Left lung (tissue), 10 donors: ENCODE data around the gene CAVIN1. TPM values are rescaled to one million over a fixed set of nuclear protein-coding genes. Genes with fewer than 3 reads are reported as not detected.
"Not testable (repeated sequence)": the region's sequence is repeated elsewhere in the genome, so short reads cannot be mapped to it uniquely, and the experiment has no call there.

Experiments
- ATAC-seq: fragments of 200-7000 bp; cut with Tn5 transposase; one replicate; pipeline ENCODE4 v1.9.1; 2020; ENCODE audit warnings: moderate library complexity
- DNase-seq, 4 donors: peaks; one replicate each; pipeline ENCODE4 v3.0.0-alpha.2; 2013 to 2020
- H3K27ac ChIP-seq, 2 donors: fragments of 200-600 bp; sonication (generic) in 1 of 2; one replicate each; pipeline versions ENCODE4 v1.5.0 to v1.8.0; 2020 to 2021
- H3K27me3 ChIP-seq, 2 donors: fragments of 200-600 bp; sonication (generic) in 1 of 2; one replicate each; pipeline versions ENCODE4 v1.5.0 to v1.8.0; 2020 to 2021
- H3K36me3 ChIP-seq, 2 donors: fragments of 200-600 bp; sonication (generic) in 1 of 2; one replicate each; pipeline versions ENCODE4 v1.5.0 to v1.8.0; 2020 to 2021
- H3K4me1 ChIP-seq, 2 donors: fragments of 200-600 bp; one replicate each; pipeline ENCODE4 v1.8.0; 2021
- H3K4me3 ChIP-seq, 2 donors: fragments of 200-600 bp; sonication (generic) in 1 of 2; one replicate each; pipeline versions ENCODE4 v1.5.0 to v1.8.0; 2020 to 2021; ENCODE audit warnings: mild to moderate bottlenecking in 1 of 2
- H3K9me3 ChIP-seq, 2 donors: fragments of 200-600 bp; sonication (generic) in 1 of 2; one replicate each; pipeline versions ENCODE4 v1.5.0 to v1.8.0; 2020 to 2021
- CTCF ChIP-seq, 2 donors: fragments of 200-600 bp; sonication (generic) in 1 of 2; IDR thresholded peaks; one replicate each; pipeline versions ENCODE4 v1.5.0 to v1.8.0; 2021; ENCODE audit warnings: antibody characterized with exemption in 2 of 2
- intact Hi-C, 2 donors: fragments of 100-400 bp; cut with DNase I; formaldehyde crosslinking; loops; one replicate each; pipeline versions ENCODE4 v1.11.2 to v1.14.2; 2022
- polyA plus RNA-seq, 6 donors: library from polyadenylated mRNA; unstranded; fragments of 120-200 nt; gene quantifications; one replicate each; pipeline ENCODE4 v1.2.1, GENCODE V29; 2013; ENCODE audit not compliant: insufficient read length in 6 of 6
- total RNA-seq, 2 donors: library from RNA; stranded (reverse); fragmentation: NEBNext Ultra II Directional; extraction: Animal tissue kit (Norgen Biotek cat#: 25700); gene quantifications; one replicate each; pipeline ENCODE4 v1.2.1, GENCODE V29; 2021
- donor health status: DM: no; HTN: yes; CAD: no.
- donor health status: DM: no; HTN: no; CAD: no.

The CAVIN1 gene
- total and polyA plus RNA-seq, 8 donors: 163 to 320 (median 211) TPM

- DNase-seq (no peak), ATAC-seq (no peak)
- TF ChIP-seq CTCF (IDR thresholded peaks at IDR 0.05): no peak
- Histone ChIP-seq H3K4me3 (no peak overlapping the region), H3K27me3 (no peaks in the 10 kb centered on the region), H3K27ac (peak overlapping the region; percentile 28 to 55), H3K36me3 (peaks cover 0 to 19% of the 10 kb centered on the region in 2 donors), H3K4me1 (peaks cover 3 to 37% of the 10 kb centered on the region in 2 donors), H3K9me3 (no peaks in the 10 kb centered on the region)
- intact Hi-C loops: no loop called here
Measured at GRCh38 chr17:42399121-42399520, 23.9 kb downstream of the CAVIN1 start.

- not testable (repeated sequence) for ATAC-seq
Measured at GRCh38 chr17:42395601-42396000, 27.5 kb downstream of the CAVIN1 start.

GRCh38 chr17:42394838-42395237, 28.2 kb downstream of the CAVIN1 start:
- no peak overlapping the region for H3K27ac ChIP-seq
- H3K4me3 ChIP-seq: no peak overlapping the region
- ATAC-seq (no peak), DNase-seq (no peak)
- peaks cover 0 to 12% of the 10 kb centered on the region in 2 donors for H3K4me1 ChIP-seq
- no peaks in the 10 kb centered on the region for H3K9me3 ChIP-seq
- intact Hi-C loops: no loop called here
- H3K36me3 ChIP-seq: no peaks in the 10 kb centered on the region
- H3K27me3 ChIP-seq: no peaks in the 10 kb centered on the region
- TF ChIP-seq CTCF (IDR thresholded peaks at IDR 0.05): no peak

More at GRCh38 chr17:42395601-42396000, 27.5 kb downstream of the CAVIN1 start:
- H3K4me1 ChIP-seq: peaks cover 0 to 14% of the 10 kb centered on the region in 2 donors
- H3K9me3 ChIP-seq, H3K36me3 ChIP-seq, H3K4me3 ChIP-seq, H3K27me3 ChIP-seq, DNase-seq, H3K27ac ChIP-seq, intact Hi-C loops: not testable (repeated sequence)

GRCh38 chr17:42392692-42393415, 30.2 kb downstream of the CAVIN1 start:
- ATAC-seq (no peak), DNase-seq (no peak)
- H3K27ac ChIP-seq: no peak overlapping the region
- H3K36me3 ChIP-seq: no peaks in the 10 kb centered on the region
- H3K4me1 ChIP-seq: peaks cover 0 to 16% of the 10 kb centered on the region in 2 donors
- H3K27me3 ChIP-seq: no peaks in the 10 kb centered on the region
- no peaks in the 10 kb centered on the region for H3K9me3 ChIP-seq
- intact Hi-C loops: no loop called here
- TF ChIP-seq CTCF (IDR thresholded peaks at IDR 0.05): no peak
- H3K4me3 ChIP-seq: no peak overlapping the region

- H3K4me3 ChIP-seq, intact Hi-C loops, H3K27ac ChIP-seq, H3K36me3 ChIP-seq, H3K9me3 ChIP-seq, H3K27me3 ChIP-seq, ATAC-seq, DNase-seq: not testable (repeated sequence)
- H3K4me1 ChIP-seq: peaks cover 4 to 24% of the 10 kb centered on the region in 2 donors
Measured at GRCh38 chr17:42391439-42391838, 31.6 kb downstream of the CAVIN1 start.

- intact Hi-C loops: no loop called here
- Histone ChIP-seq H3K4me1 (peaks cover 18 to 40% of the 10 kb centered on the region in 2 donors), H3K36me3 (no peaks in the 10 kb centered on the region), H3K4me3 (no peak overlapping the region), H3K27me3 (no peaks in the 10 kb centered on the region), H3K9me3 (no peaks in the 10 kb centered on the region), H3K27ac (peak overlapping the region in 1 of 2 donors; percentile 100)
- ATAC-seq (no peak), DNase-seq (no peak)
- no peak for TF ChIP-seq CTCF (IDR thresholded peaks at IDR 0.05)
Measured at GRCh38 chr17:42389899-42390298, 33.2 kb downstream of the CAVIN1 start.
